ENCODE data around the gene PPM1G.
A peak's percentile ranks its signal among the peaks of the same experiment; 100 is the strongest.
"Not testable (repeated sequence)": the region's sequence is repeated elsewhere in the genome, so short reads cannot be mapped to it uniquely, and the experiment has no call there.

The PPM1G gene, protein sequence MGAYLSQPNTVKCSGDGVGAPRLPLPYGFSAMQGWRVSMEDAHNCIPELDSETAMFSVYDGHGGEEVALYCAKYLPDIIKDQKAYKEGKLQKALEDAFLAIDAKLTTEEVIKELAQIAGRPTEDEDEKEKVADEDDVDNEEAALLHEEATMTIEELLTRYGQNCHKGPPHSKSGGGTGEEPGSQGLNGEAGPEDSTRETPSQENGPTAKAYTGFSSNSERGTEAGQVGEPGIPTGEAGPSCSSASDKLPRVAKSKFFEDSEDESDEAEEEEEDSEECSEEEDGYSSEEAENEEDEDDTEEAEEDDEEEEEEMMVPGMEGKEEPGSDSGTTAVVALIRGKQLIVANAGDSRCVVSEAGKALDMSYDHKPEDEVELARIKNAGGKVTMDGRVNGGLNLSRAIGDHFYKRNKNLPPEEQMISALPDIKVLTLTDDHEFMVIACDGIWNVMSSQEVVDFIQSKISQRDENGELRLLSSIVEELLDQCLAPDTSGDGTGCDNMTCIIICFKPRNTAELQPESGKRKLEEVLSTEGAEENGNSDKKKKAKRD

DNA sequence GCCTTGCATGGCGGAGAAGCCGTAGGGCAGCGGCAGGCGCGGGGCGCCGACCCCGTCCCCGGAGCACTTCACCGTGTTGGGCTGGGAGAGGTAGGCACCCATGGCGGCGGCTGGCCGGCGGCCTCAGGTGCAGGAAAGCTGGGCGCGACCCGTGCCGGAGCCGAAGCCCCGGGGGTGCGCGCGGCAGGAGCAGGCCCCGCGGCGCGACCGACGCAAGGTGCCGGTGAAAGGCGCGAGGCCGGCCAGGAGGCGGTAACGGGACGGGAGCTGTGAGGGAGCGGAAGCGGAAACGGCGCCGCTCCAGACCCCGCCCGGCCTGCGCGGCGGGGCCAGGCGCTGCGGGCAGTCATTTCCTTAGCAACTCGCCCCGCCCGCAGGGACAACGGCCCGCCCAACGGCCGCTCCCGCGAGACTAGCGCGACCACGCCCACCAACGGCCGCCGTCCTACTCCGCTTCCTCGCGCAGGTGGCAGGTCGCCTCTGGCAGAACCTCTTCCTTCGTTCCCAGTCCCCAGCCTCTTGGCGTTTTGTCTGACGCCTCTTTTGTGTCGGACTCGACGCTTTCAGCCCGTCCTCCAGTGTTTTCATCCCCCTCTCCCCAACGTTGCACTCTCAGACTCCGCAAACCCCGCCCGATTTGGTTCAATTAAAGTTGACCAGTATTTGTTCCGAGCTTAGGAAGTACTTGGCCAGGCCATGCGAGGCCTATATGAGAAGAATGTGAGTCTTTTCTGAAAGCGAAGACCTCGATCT is at the start of gene PPM1G:
Gene PPM1G (minus strand): TSS at position 271 of the 753 bp plus-strand sequence. CDS start 169 bp downstream, at position 102.
- DNase-seq: peak; percentile 78 to 98

DNA sequence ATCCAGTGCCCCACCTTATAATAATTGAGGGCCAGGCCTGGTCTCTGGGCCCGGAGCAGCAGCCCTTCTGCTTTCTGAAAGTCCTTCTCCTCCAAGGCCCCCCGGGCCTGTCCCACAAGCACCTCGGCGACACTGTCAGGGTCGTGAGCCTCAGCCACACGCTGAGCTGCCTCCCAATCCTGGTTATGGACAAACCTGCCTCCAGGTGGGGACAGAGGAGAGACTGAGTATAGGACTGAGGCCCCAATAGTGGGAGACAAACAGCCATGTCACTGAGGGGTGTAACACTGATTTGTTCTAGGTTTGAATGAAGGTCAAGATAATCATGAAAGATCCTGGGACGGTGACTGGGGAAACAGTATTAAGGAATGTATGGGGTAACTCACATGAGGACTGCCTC is 44.6 kb upstream of the PPM1G start:
- DNase-seq: no peak

- no peak for DNase-seq
Observed at GRCh38 chr2:27451095-27451494, 41.7 kb upstream of the PPM1G start.

DNA sequence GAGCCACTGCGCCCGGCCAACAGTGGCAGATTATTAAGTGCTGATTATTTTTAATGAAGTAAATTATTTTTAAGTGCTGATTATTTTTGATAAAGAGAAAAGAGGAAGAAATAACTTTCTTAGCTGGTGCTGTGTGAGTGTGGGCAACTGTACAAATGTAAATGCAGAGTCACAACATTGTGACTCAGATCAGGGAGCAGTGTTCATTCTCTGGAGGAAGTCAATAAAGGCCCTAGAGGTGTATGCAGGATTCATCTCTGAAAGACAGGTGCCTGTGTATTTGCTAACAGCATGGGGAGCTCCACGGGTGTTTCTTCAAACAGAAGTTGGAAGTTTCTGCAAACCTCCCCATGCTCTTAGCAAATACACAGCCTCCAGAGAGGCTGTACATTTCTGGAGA is 39.0 kb upstream of the PPM1G start:
- no peak for DNase-seq

- DNase-seq: no peak
Observed at GRCh38 chr2:27446057-27446456, 36.7 kb upstream of the PPM1G start.

- no peak for DNase-seq
Observed at GRCh38 chr2:27445615-27446014, 36.2 kb upstream of the PPM1G start.

- DNase-seq: no peak
Observed at GRCh38 chr2:27445155-27445554, 35.8 kb upstream of the PPM1G start.

GRCh38 chr2:27442920-27443282 is 33.5 kb upstream of the PPM1G start:
- no peak for DNase-seq

DNA sequence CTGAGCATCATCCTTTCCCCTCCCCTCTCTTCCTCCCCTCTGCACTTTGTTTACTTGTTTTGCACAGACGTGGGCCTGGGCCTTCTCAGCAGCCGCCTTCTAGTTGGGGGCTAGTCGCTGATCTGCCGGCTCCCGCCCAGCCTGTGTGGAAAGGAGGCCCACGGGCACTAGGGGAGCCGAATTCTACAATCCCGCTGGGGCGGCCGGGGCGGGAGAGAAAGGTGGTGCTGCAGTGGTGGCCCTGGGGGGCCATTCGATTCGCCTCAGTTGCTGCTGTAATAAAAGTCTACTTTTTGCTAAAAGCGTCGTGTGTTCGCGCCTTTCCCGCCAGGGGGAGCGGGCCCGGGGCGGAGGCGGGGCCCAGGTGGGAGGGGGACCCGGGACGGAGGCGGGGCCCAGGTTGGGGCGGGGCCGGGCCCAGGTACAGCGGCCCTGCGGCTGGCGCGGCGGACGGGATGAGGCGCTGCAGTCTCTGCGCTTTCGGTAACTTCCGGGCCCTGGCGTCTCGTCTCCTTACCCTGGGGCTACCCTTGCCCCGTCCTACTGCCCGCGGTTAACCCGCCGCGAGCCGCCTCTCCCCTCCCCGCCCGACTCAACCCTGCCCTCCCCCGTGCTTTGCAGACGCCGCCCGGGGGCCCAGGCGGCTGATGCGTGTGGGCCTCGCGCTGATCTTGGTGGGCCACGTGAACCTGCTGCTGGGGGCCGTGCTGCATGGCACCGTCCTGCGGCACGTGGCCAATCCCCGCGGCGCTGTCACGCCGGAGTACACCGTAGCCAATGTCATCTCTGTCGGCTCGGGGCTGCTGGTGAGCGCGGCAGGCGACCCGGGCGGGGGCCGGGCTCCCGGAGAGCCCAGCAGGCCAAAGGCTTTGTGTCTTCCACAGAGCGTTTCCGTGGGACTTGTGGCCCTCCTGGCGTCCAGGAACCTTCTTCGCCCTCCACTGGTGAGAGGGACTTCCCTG is 32.8 kb upstream of the PPM1G start, which contains the start of gene KRTCAP3:
Gene KRTCAP3 (plus strand): TSS at position 424 of the 962 bp plus-strand sequence. CDS start 32 bp downstream, at position 456.
- peak; percentile 32 to 90 for DNase-seq

DNA sequence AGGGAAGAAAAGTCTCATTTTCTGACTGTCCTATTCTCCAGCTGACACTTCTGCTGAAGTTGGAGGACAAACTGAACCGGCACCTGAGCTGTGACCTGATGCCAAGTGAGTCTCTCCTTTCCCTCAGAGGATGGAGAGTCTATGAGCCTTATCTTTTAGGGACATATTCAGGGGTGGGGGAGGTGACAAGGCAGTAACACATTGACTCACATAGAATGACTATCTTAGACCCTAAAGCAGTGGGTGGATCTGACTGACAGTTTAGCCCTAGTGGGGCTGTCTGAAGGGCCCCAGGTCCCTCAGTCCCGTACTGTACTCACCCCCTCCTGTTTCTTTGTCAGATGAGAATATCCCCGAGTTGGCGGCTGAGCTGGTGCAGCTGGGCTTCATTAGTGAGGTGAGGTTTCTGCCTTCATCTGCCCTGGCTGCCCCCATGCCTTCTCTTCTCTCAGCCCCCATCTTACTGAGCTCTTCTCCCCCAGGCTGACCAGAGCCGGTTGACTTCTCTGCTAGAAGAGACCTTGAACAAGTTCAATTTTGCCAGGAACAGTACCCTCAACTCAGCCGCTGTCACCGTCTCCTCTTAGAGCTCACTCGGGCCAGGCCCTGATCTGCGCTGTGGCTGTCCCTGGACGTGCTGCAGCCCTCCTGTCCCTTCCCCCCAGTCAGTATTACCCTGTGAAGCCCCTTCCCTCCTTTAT is 32.0 kb upstream of the PPM1G start:
- DNase-seq: no peak

DNA sequence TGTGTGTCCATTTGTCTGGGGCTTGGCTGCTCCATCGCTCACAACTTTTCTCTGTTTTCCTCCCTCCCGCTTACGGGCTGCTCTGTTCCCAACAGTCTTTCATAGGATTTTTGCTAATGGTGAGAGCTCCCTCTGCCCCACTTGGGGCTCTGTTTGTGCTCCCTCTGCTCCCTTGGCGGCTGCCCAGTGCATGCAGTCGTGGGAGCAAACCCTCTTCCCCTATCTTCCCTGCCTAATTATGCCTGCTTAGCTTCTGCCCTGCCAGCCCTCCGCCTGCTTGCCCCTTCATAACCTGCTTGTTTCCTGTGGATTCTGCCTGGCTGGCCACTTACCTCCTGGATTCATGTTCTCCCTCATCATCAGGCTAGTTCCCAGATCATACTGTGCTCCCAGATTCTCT is 26.2 kb upstream of the PPM1G start:
- DNase-seq: no peak

- no peak for DNase-seq
Observed at GRCh38 chr2:27431395-27431794, 22.0 kb upstream of the PPM1G start.

- DNase-seq: peak; percentile 53 to 90
Observed at GRCh38 chr2:27428978-27429541, 19.7 kb upstream of the PPM1G start.

DNA sequence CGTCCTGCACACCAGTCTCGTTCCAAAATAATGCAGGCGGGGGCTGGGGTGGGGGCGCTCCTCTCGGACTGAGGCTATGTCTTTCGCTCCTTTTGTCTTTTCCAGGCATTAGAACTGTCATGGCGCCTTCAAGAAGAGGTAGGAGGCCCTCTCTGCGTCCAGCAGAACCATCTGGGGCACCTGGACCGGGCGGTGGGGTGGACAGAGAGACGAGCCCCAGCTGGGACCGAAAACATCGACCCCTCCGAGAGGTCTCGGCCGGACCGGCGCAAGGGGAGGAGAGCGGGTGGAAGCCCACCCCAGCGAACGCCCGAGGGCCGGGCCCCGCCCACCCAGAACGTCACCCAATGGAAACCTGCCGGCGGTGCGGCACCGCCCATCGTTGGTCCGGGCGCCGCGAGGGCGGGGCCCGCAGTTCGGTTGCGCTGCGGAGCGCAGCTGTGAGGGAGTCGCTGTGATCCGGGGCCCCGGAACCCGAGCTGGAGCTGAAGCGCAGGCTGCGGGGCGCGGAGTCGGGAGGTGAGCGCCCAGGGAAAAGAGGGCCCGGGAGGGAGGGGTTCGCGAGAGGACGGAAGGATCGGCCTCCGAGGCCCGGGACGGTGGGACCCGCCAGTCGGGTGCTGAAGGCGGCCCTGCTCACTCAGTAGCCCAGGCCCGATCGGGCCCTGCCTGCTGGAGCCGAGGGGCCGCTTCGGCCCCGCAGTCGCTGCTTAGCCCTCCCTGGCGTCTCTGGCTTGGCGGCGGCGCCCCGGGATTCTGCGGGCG is 19.0 kb upstream of the PPM1G start, which contains the start of gene NRBP1:
Gene NRBP1 (plus strand): TSS at position 419 of the 765 bp plus-strand sequence. CDS start 4,643 bp downstream, outside the sequence.
- peak; percentile 68 to 96 for DNase-seq

DNA sequence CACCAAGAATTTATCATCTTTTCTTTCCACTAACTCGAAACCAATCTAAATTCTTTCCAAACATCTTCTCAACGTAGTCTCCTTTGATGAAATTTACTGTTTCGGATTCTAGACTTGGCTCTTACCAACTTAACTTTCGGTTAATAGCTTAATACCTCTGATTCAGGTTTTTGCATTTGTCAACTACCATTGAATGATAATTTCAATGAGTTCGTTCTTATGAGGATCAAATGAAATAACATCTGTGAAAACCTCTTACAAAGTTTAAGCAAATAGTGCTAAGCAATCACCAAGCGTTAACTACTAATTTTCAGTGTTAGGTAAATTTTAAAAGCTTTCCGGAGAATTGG is 18.4 kb upstream of the PPM1G start:
- no peak for DNase-seq

GRCh38 chr2:27425039-27425438 is 15.6 kb upstream of the PPM1G start:
- not testable (repeated sequence) for DNase-seq

GRCh38 chr2:27422958-27423357 is 13.6 kb upstream of the PPM1G start:
- no peak for DNase-seq

DNA sequence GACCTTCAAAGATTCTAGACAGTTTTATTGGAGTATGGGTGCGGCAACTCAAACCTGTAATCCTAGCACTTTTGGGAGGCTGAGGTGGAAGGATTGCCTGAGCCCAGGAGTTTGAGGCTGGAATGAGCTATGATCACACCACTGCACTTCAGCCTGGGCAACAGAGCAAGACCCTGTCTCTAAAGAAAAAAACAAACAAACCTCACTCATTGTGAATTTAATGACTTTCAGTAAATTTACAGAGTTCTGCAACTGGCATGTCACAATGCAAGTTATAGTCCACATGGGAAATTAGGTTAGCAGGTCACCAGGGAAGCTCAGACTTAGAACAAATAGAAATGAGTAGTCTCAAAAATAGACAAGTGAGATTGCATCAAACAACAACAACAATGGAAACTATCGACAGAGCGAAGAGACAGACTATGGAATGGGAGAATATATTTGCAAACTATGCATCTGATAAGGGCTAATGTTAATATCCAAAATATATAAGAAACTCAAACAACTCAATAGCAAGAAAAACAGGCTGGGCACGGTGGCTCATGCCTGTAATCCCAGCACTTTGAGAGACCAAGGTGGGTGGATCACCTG is 12.4 kb upstream of the PPM1G start:
- DNase-seq: no peak

- no peak for DNase-seq
Observed at GRCh38 chr2:27420996-27421395, 11.6 kb upstream of the PPM1G start.

DNA sequence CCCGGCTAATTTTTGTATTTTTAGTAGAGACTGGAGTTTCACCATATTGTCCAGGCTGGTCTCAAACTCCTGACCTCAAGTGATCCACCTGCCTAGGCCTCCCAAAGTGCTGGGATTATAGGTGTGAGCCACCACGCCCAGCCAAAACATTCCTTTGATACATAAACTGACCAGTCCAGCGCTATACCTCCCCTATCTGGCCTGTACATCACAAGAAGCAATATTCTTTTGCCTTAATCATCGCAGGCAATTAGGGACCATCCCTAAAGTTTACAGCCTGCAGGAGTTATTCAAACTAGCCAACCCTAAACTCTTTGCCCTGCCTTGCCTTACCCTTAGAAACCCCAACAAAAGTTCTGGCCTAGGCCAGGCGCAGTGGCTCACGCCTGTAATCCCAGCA is 6.8 kb upstream of the PPM1G start:
- no peak for DNase-seq

Measured in NCI-H526 (cell line).